Tibial artery (tissue), 4 donors: ENCODE results near the gene TUBA4B.

Source experiments
- DNase-seq, 2 donors: peaks; one replicate each; pipeline ENCODE4 v3.0.0-alpha.2; 2019
- H3K27ac ChIP-seq, 2 donors: fragments of 200-600 bp; sonication (generic) in 1 of 2; 1 replicate in 1 of 2; 2 replicates in 1 of 2; pipeline ENCODE4 v1.5.1; 2018 to 2019; ENCODE audit warnings: mild to moderate bottlenecking in 1 of 2
- H3K27me3 ChIP-seq, 2 donors: fragments of 200-600 bp; sonication (generic) in 1 of 2; one replicate each; pipeline versions ENCODE4 v1.5.1 to v1.6.0; 2016 to 2019
- H3K36me3 ChIP-seq, 3 donors: fragments of 200-600 bp; sonication (generic) in 2 of 3; one replicate each; pipeline ENCODE4 v1.5.1; 2016 to 2019; ENCODE audit warnings: mild to moderate bottlenecking in 2 of 3
- H3K4me1 ChIP-seq, 4 donors: fragments of 200-600 bp; sonication (generic) in 2 of 4; 1 replicate in 3 of 4; 2 replicates in 1 of 4; pipeline ENCODE4 v1.5.1; 2016 to 2019
- H3K4me3 ChIP-seq, 2 donors: fragments of 200-600 bp; sonication (generic) in 1 of 2; 1 replicate in 1 of 2; 2 replicates in 1 of 2; pipeline ENCODE4 v1.5.1; 2018 to 2019; ENCODE audit warnings: mild to moderate bottlenecking in 2 of 2
- H3K9me3 ChIP-seq, 3 donors: fragments of 200-600 bp; sonication (generic) in 1 of 3; one replicate each; pipeline ENCODE4 v1.5.1; 2016 to 2019
- CTCF ChIP-seq, 2 experiments: fragments of 200-600 bp in 1 of 2; fragments of 450-650 bp in 1 of 2; IDR thresholded peaks; one replicate each; pipeline ENCODE4 v1.5.1; 2017 to 2019; ENCODE audit warnings: antibody characterized with exemption in 2 of 2, mild to moderate bottlenecking in 1 of 2, moderate library complexity in 1 of 2
- intact Hi-C: fragments of 100-400 bp; cut with DNase I; formaldehyde crosslinking; loops from one replicate; pipeline ENCODE4 v1.15.0; 2023; ENCODE audit warnings: low total_unique reads

Gene TUBA4B

GRCh38 chr2:219210886-219211362 is 42.1 kb upstream of the TUBA4B start:
- H3K27ac ChIP-seq, result no peak overlapping the region
- intact Hi-C loops, result no loop called here

GRCh38 chr2:219213026-219213415 is 40.0 kb upstream of the TUBA4B start:
- Histone ChIP-seq H3K4me3 (no peak overlapping the region), H3K36me3 (peaks cover 48 to 82% (median 62%) of the 10 kb centered on the region in 3 donors), H3K27ac (no peak overlapping the region), H3K4me1 (peaks cover 0 to 25% (median 19%) of the 10 kb centered on the region in 4 donors), H3K27me3 (no peaks in the 10 kb centered on the region), H3K9me3 (no peaks in the 10 kb centered on the region)
- no peak for TF ChIP-seq CTCF (IDR thresholded peaks at IDR 0.05)
- intact Hi-C loops, result no loop called here
- no peak for DNase-seq

More at GRCh38 chr2:219210886-219211362, 42.1 kb upstream of the TUBA4B start:
- H3K4me3 ChIP-seq, result no peak overlapping the region
- DNase-seq, result no peak
- H3K9me3 ChIP-seq, result no peaks in the 10 kb centered on the region
- H3K36me3 ChIP-seq, result peaks cover 48 to 80% (median 63%) of the 10 kb centered on the region in 3 donors
- no peak for TF ChIP-seq CTCF (IDR thresholded peaks at IDR 0.05)
- H3K4me1 ChIP-seq, result peaks cover 0 to 18% (median 15%) of the 10 kb centered on the region in 4 donors
- no peaks in the 10 kb centered on the region for H3K27me3 ChIP-seq

- peaks cover 48 to 76% (median 56%) of the 10 kb centered on the region in 3 donors for H3K36me3 ChIP-seq
- no peaks in the 10 kb centered on the region for H3K9me3 ChIP-seq
- intact Hi-C loops, result no loop called here
Observed at GRCh38 chr2:219213486-219214071, 39.5 kb upstream of the TUBA4B start.

GRCh38 chr2:219214141-219214540 is 38.9 kb upstream of the TUBA4B start:
- intact Hi-C loops, result no loop called here
- Histone ChIP-seq H3K36me3 (peaks cover 48 to 71% (median 51%) of the 10 kb centered on the region in 3 donors), H3K9me3 (no peaks in the 10 kb centered on the region), H3K4me3 (no peak overlapping the region), H3K4me1 (peaks cover 0 to 26% (median 19%) of the 10 kb centered on the region in 4 donors), H3K27me3 (no peaks in the 10 kb centered on the region), H3K27ac (no peak overlapping the region)
- no peak for DNase-seq
- no peak for TF ChIP-seq CTCF (IDR thresholded peaks at IDR 0.05)

More at GRCh38 chr2:219213486-219214071, 39.5 kb upstream of the TUBA4B start:
- Histone ChIP-seq H3K27ac (no peak overlapping the region), H3K27me3 (no peaks in the 10 kb centered on the region), H3K4me1 (peaks cover 0 to 22% (median 18%) of the 10 kb centered on the region in 4 donors), H3K4me3 (no peak overlapping the region)
- no peak for TF ChIP-seq CTCF (IDR thresholded peaks at IDR 0.05)
- no peak for DNase-seq

GRCh38 chr2:219214786-219215185 is 38.3 kb upstream of the TUBA4B start:
- Histone ChIP-seq H3K27me3 (no peaks in the 10 kb centered on the region), H3K4me1 (peaks cover 5 to 32% (median 26%) of the 10 kb centered on the region in 4 donors), H3K9me3 (no peaks in the 10 kb centered on the region), H3K27ac (no peak overlapping the region), H3K4me3 (no peak overlapping the region), H3K36me3 (peaks cover 44 to 67% (median 45%) of the 10 kb centered on the region in 3 donors)
- no peak for DNase-seq
- intact Hi-C loops, result loop anchor here (5.0 kb wide), 1 partner anchor 37 kb away; the partner anchor contains the start of genes CNPPD1 and RETREG2
- no peak for TF ChIP-seq CTCF (IDR thresholded peaks at IDR 0.05)
